ENCODE data around the gene SOCS2. TPM values are rescaled to one million over a fixed set of nuclear protein-coding genes. Genes with fewer than 3 reads are reported as not detected.

SOCS2 gene
- total and polyA plus RNA-seq, 2 of the 8 experiments (the other 6 are each of a cell fraction or from before 2014, with no cell fraction given) = 14.5 to 18.0 TPM

GRCh38 chr12:93626160-93626559 is 53.7 kb downstream of the SOCS2 start:
- Histone ChIP-seq H3K56ac (replicated peaks; ENCODE audit: insufficient read length, low read depth, low read length) (no peak overlapping the region), H2BK120ac (replicated peaks; ENCODE audit: low read depth, low read length) (no peak overlapping the region), H4K91ac (replicated peaks; ENCODE audit: insufficient read length, low read length) (no peak overlapping the region), H3K4me2 (ENCODE audit: insufficient read depth in 1 of 2, low read depth in 2 of 2, low read length in 2 of 2) (no peak overlapping the region), H3K9ac (replicated peaks in 1 of 4; ENCODE audit: extremely low read depth in 1 of 4, low read depth in 3 of 4, low read length in 3 of 4) (no peak overlapping the region; a peak in 1 of 7 replicates), H4K8ac (ENCODE audit: extremely low read depth, insufficient read depth, low read length) (no peak overlapping the region), H2AK5ac (ENCODE audit: low read depth, low read length) (no peak overlapping the region), H4K20me1 (replicated peaks in 1 of 2; ENCODE audit: control insufficient read depth in 1 of 2, insufficient read depth in 2 of 2, low read length in 2 of 2) (no peaks in the 10 kb centered on the region), H3K4me3 (ENCODE audit: extremely low read depth in 1 of 4, insufficient read depth in 2 of 4, low read depth in 3 of 4, low read length in 4 of 4) (no peak overlapping the region), H3K23ac (ENCODE audit: insufficient read length) (no peak overlapping the region), H3K14ac (ENCODE audit: insufficient read length) (no peak overlapping the region), H3K4ac (replicated peaks; ENCODE audit: insufficient read length, low read depth, low read length) (no peak overlapping the region), H2AFZ (ENCODE audit: low read length) (no peak overlapping the region; the same call in 1 of the 2 replicates), H3K27me3 (replicated peaks in 1 of 4; ENCODE audit: control insufficient read depth in 3 of 4, extremely low read depth in 1 of 4, insufficient read depth in 3 of 4, low read length in 3 of 4) (no peaks in the 10 kb centered on the region), H3K9me3 (ENCODE audit: insufficient read depth in 2 of 2, low read depth in 1 of 2, low read length in 1 of 2) (no peaks in the 10 kb centered on the region), H3K4me1 (replicated peaks in 1 of 4; ENCODE audit: control insufficient read depth in 3 of 4, insufficient read depth in 4 of 4, low read length in 3 of 4) (no peaks in the 10 kb centered on the region), H3K36me3 (ENCODE audit: control insufficient read depth in 2 of 4, insufficient read depth in 4 of 4, low read length in 3 of 4) (no peaks in the 10 kb centered on the region), H3K27ac (ENCODE audit: low read depth, low read length) (no peak overlapping the region), H3K23me2 (ENCODE audit: low read depth, low read length) (no peaks in the 10 kb centered on the region), H2BK20ac (ENCODE audit: low read length) (no peak overlapping the region), H4K5ac (ENCODE audit: insufficient read length, low read depth, low read length) (no peak overlapping the region), H2BK15ac (ENCODE audit: low read length) (no peak overlapping the region), H3K79me1 (ENCODE audit: low read depth, low read length) (no peaks in the 10 kb centered on the region), H3K18ac (ENCODE audit: extremely low read depth, low read length) (no peak overlapping the region), H3K79me2 (ENCODE audit: control insufficient read depth in 1 of 2, insufficient read depth in 2 of 2, low read length in 2 of 2) (no peaks in the 10 kb centered on the region), H2BK12ac (ENCODE audit: low read depth, low read length) (no peak overlapping the region), H2BK5ac (ENCODE audit: low read depth, low read length) (no peak overlapping the region)
- POLR2A ChIA-PET (ENCODE audit: partially characterized antibody) = interaction anchor here (0.6 kb wide), 1 partner anchor 216 kb away, joined by 3 read pairs; no protein-coding TSS in a partner anchor
- FAIRE-seq = no peak
- WGBS, 2 experiments (ENCODE audit: extremely low coverage in 1 of 2, insufficient coverage in 1 of 2, insufficient read length in 1 of 2, insufficient replicate concordance in 2 of 2, low coverage in 1 of 2, low lambda C conversion rate in 2 of 2, missing lambda C conversion rate in 1 of 2) = 85% methylated on average over 4 of the region's 4 CpGs; no CpG with 5 or more reads in 1 of the 2 experiments
- no peak for TF ChIP-seq CREB1 (IDR thresholded peaks at IDR 0.05)
- no peak for TF ChIP-seq SIX5 (IDR thresholded peaks at IDR 0.05; ENCODE audit: low read depth, low read length)
- TF ChIP-seq JUN (IDR thresholded peaks at IDR 0.05; ENCODE audit: low read depth, low read length) = no peak
- TF ChIP-seq SRF (IDR thresholded peaks at IDR 0.05; ENCODE audit: low read depth, low read length) = no peak
- TF ChIP-seq MAX (IDR thresholded peaks at IDR 0.05) = no peak
- TF ChIP-seq NRF1 (IDR thresholded peaks at IDR 0.05; ENCODE audit: low read depth, low read length) = no peak
- TF ChIP-seq GTF2F1 (IDR thresholded peaks at IDR 0.05; ENCODE audit: borderline replicate concordance, low read depth, low read length) = no peak
- no peak for TF ChIP-seq RXRA (IDR thresholded peaks at IDR 0.05; ENCODE audit: insufficient read depth, low read depth, low read length)
- TF ChIP-seq SIN3A (conservative IDR thresholded peaks at IDR 0.05 in 1 of 2, IDR thresholded peaks at IDR 0.05 in 1 of 2; ENCODE audit: low read depth in 1 of 2, low read length in 2 of 2) = no peak
- TF ChIP-seq RNF2 (IDR thresholded peaks at IDR 0.05; ENCODE audit: borderline replicate concordance, low read depth, low read length, missing control alignments, poor library complexity, severe bottlenecking) = no peak
- TF ChIP-seq EGR1 (IDR thresholded peaks at IDR 0.05; ENCODE audit: borderline replicate concordance, low read depth, low read length) = no peak
- CTCF ChIA-PET (ENCODE audit: partially characterized antibody) = no interaction called here
- DNase-seq (ENCODE audit: low read depth in 1 of 2, low spot score in 2 of 2) = peak in 1 of 2 experiments; percentile 6
